Measurements from ENCODE around the gene CD8A.
"Not testable (repeated sequence)": the region's sequence is repeated elsewhere in the genome, so short reads cannot be mapped to it uniquely, and the experiment has no call there.

CD8A gene

DNA sequence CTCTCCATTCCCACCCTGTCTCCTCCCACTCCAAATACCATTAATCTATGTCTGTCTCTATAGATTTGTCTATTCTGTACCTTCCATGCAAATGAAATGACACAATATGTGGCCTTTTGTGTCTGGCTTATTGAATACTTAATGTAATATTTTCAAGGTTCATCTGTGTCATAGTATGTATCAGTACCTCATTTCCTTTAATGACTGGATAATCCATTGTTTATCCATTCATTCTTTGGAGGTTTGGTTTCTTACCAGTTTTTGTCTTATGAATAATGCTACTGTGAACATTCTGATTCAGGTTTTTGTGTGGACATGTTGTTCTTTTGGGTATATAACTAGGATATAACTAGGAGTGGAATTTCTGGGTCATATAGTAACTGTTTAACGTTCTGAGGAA is 55.8 kb downstream of the CD8A start:
- DNase-seq (ENCODE audit: low read depth in 2 of 2), result not testable (repeated sequence)

Measured in stimulated activated CD4-positive, alpha-beta T cell treated with anti-CD3 and anti-CD28 coated beads, Interleukin-15, amount 100 ng/mL, for 48 hours (primary cell).